ENCODE results near the gene ATP1A3. TPM values are rescaled to one million over a fixed set of nuclear protein-coding genes. Genes with fewer than 3 reads are reported as not detected.
A peak's percentile ranks its signal among the peaks of the same experiment; 100 is the strongest.

ATP1A3 gene
- polyA plus RNA-seq, 1 of the 3 experiments (the other 2 are of a cell fraction), result 0.77 TPM

DNA sequence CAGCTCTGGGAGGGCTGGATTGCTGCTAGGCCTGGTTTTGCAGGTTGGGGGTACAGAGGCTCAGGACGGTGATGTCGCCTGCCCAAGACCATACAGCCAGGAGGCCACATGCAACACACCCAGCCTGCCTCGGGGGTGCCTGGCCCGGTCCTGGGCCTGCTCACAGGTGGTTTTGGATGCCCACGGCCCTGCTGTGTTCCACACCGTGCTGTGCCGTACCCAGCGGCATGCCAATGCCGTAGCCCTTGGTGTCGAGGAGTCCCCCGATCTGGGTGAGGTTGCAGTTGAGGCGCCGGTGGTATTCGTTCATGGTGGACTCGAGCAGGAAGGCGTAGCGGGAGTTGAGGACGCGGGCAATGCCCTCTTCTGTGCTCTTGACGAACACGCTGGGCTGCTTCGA lies 11.5 kb upstream of the ATP1A3 start (continued):
- TF ChIP-seq REST (IDR thresholded peaks at IDR 0.05; ENCODE audit: low read depth, low read length) (no peak), ZBTB33 (IDR thresholded peaks at IDR 0.05; ENCODE audit: borderline replicate concordance, low read depth) (no peak), GABPA (IDR thresholded peaks at IDR 0.05; ENCODE audit: low read depth) (no peak)

DNA sequence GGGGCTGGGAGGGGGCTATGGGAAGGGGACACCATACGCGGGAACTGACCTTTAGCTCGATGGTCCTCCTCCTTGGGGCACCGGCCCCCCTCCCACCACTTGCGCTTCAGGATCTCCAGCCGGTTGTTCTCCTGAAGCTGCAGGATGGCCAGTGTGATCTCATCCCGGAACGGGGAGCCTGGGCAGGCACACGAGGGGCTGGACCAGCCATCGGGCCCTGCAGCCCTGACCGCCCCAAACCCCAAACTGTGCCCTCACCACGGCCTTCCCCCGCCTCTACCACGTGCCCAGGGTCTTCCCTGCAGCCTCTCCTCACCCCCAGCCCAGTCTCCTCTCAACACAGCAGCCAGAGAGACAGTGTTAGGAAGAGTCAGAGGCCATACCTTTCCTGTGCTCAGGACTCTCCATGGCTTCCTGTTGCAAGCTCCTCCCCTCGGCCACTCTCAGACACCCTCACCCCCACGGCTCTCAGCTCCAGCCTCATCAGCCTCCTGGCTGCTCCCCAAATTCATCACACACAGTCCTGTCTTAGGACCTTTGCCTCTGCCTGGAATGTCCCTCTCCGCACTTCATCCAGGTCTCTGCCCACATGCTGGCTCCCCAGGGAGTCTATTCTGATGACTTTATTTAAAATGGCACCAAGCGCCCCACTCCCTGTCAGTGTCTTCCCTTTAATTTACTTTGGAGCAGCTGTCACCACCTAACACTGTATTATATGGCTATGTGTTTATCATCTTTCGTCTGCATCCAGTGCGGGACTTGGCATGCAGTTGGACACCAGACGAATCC lies 9.7 kb upstream of the ATP1A3 start:
- TF ChIP-seq NFIC (IDR thresholded peaks at IDR 0.05; ENCODE audit: borderline replicate concordance) (no peak), MEF2A (IDR thresholded peaks at IDR 0.05; ENCODE audit: borderline replicate concordance, low read depth) (no peak), CHD2 (IDR thresholded peaks at IDR 0.05; ENCODE audit: low read length, partially characterized antibody) (no peak), GABPA (IDR thresholded peaks at IDR 0.05; ENCODE audit: low read depth) (no peak), TAF1 (IDR thresholded peaks at IDR 0.05; ENCODE audit: borderline replicate concordance, low read depth, low read length) (no peak), YY1 (IDR thresholded peaks at IDR 0.05; ENCODE audit: low read depth) (no peak)
- ChIA-PET CTCF (interaction anchor here (1.1 kb wide), 1 partner anchor 31 kb away, joined by 4 read pairs; no protein-coding TSS in a partner anchor), POLR2A (no interaction called here)
- Histone ChIP-seq H4K20me1 (ENCODE audit: insufficient read depth) (no peaks in the 10 kb centered on the region), H2AFZ (ENCODE audit: low read depth) (no peak overlapping the region), H3K9me2 (no peaks in the 10 kb centered on the region), H3K4me3 (ENCODE audit: low read depth in 2 of 2, low read length in 1 of 2) (no peak overlapping the region), H3F3A (replicated peaks; ENCODE audit: insufficient read depth) (no peaks in the 10 kb centered on the region), H3K79me2 (ENCODE audit: insufficient read depth) (no peaks in the 10 kb centered on the region), H3K4me1 (ENCODE audit: control insufficient read depth in 1 of 2, insufficient read depth in 2 of 2, low read depth in 1 of 2, low read length in 1 of 2) (peaks cover 0 to 11% of the 10 kb centered on the region in 2 experiments; a peak in 1 of 4 replicates), H3K9ac (no peak overlapping the region), H3K4me2 (no peak overlapping the region), H3K36me3 (replicated peaks in 1 of 2; ENCODE audit: control insufficient read depth in 1 of 2, insufficient read depth in 2 of 2, low read length in 1 of 2) (no peaks in the 10 kb centered on the region), H3K27me3 (ENCODE audit: insufficient read depth) (peaks cover 31% of the 10 kb centered on the region), H3K9me3 (no peaks in the 10 kb centered on the region), H3K27ac (ENCODE audit: low read depth in 2 of 2, low read length in 1 of 2) (no peak overlapping the region)
- peak; percentile 14 for DNase-seq
- 60% methylated on average over 16 of the region's 21 CpGs for WGBS (ENCODE audit: low lambda C conversion rate)

All from SK-N-SH (cell line).